PC-9 (cell line): ENCODE results near the gene RAG1. TPM values are rescaled to one million over a fixed set of nuclear protein-coding genes. Genes with fewer than 3 reads are reported as not detected.
A peak's percentile ranks its signal among the peaks of the same experiment; 100 is the strongest.

Experiments
- BruUV-seq: library from RNA; stranded (reverse); fragments of 400-500 nt; replicated peaks from 2 replicates; lab custom pipeline; 2021; lab: Mats Ljungman, UMichigan
- CTCF ChIA-PET: fragments of 300-600 bp; sonication (Branson Sonifier 250); formaldehyde crosslinking; loops from one replicate; lab custom pipeline; 2022; ENCODE audit warnings: antibody characterized with exemption; lab: Charles Lee
- POLR2A ChIA-PET: fragments of 300-600 bp; sonication (Branson Sonifier 250); formaldehyde crosslinking; loops from one replicate; lab custom pipeline; 2022; ENCODE audit warnings: antibody characterized with exemption; ENCODE audit not compliant: unreplicated experiment; lab: Charles Lee
- DNase-seq, 2 experiments: peaks; one replicate each; pipeline versions ENCODE4 v3.0.0 to v3.0.0-alpha.2; 2015 to 2022; ENCODE audit warnings: mixed read lengths in 1 of 2
- H2AFZ ChIP-seq: fragments of 200-600 bp; sonication (generic); 2 replicates; pipeline ENCODE4 v1.8.1; 2017; ENCODE audit warnings: antibody characterized with exemption
- H3F3A ChIP-seq: fragments of 200-600 bp; sonication (generic); 2 replicates; pipeline ENCODE4 v1.8.1; 2017; ENCODE audit warnings: antibody characterized with exemption, mild to moderate bottlenecking, low read depth; ENCODE audit not compliant: insufficient read depth
- H3K27ac ChIP-seq: fragments of 200-600 bp; sonication (generic); 2 replicates; pipeline ENCODE4 v1.6.1; 2016; ENCODE audit warnings: mixed run types
- H3K27me3 ChIP-seq: fragments of 200-600 bp; sonication (generic); 2 replicates; pipeline ENCODE4 v1.6.1; 2016; ENCODE audit warnings: low read depth, mixed run types; ENCODE audit not compliant: insufficient read depth
- H3K36me3 ChIP-seq: fragments of 200-600 bp; sonication (generic); 2 replicates; pipeline ENCODE4 v1.6.1; 2016; ENCODE audit warnings: low read depth, mixed run types
- H3K4me1 ChIP-seq: fragments of 200-600 bp; sonication (generic); replicated peaks from 2 replicates; pipeline ENCODE4 v1.6.1; 2016; ENCODE audit warnings: mixed run types; ENCODE audit not compliant: insufficient read depth
- H3K4me2 ChIP-seq: fragments of 200-600 bp; sonication (generic); 2 replicates; pipeline ENCODE4 v1.6.1; 2017; ENCODE audit warnings: mixed run types
- H3K4me3 ChIP-seq: fragments of 200-600 bp; sonication (generic); 2 replicates; pipeline ENCODE4 v1.6.1; 2016; ENCODE audit warnings: mixed run types
- H3K79me2 ChIP-seq: fragments of 200-600 bp; sonication (generic); 2 replicates; pipeline ENCODE4 v1.6.1; 2017; ENCODE audit warnings: low read depth, mixed run types
- H3K9me2 ChIP-seq: fragments of 200-600 bp; sonication (generic); 2 replicates; pipeline ENCODE4 v1.8.1; 2017; ENCODE audit warnings: mild to moderate bottlenecking; ENCODE audit not compliant: insufficient read depth
- H3K9me3 ChIP-seq: fragments of 200-600 bp; sonication (generic); 2 replicates; pipeline ENCODE4 v1.8.1; 2016; ENCODE audit warnings: low read depth; ENCODE audit not compliant: insufficient read depth
- H4K20me1 ChIP-seq: fragments of 200-600 bp; sonication (generic); 2 replicates; pipeline ENCODE4 v1.8.1; 2017; ENCODE audit not compliant: insufficient read depth
- EZH2 ChIP-seq: fragments of 200-600 bp; sonication (generic); IDR thresholded peaks from 2 replicates; pipeline ENCODE4 v1.8.0; 2017; ENCODE audit warnings: antibody characterized with exemption, low read depth
- intact Hi-C: fragments of 100-400 bp; cut with micrococcal nuclease; formaldehyde crosslinking; loops from one replicate; pipeline ENCODE4 v1.10.0; 2022; ENCODE audit not compliant: unreplicated experiment
- total RNA-seq: library from RNA; stranded (reverse); gene quantifications from 2 replicates; pipeline ENCODE4 v1.2.3, GENCODE V29; 2021
- TF ChIP-seq, protein P1 (sequence below): fragments of 200-600 bp; sonication (generic); conservative IDR thresholded peaks from 2 replicates; pipeline ENCODE4 v1.6.1; 2017; ENCODE audit warnings: mixed run types, antibody characterized with exemption, mild to moderate bottlenecking, moderate library complexity

RAG1 gene
- total RNA-seq, 1 experiment from 2014 or later = 0.31 TPM

DNA sequence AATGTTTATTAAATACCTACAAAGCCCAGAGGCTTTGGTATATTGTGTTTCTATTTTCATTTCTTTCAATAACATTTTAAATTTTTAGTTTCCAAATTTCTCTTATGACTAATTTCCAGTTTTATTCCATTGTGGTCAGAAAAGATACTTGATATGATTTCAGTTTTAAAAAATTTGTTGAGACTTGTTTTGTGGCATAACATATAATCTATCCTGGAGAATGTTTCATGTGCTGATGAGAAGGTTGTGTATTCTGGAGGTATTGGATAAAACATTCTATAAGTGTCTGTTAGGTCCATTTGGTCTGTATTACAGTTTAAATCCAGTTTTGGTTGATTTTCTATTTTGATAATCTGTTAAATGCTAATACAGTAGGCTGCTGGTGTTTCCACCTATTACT, 9.8 kb upstream of the RAG1 start:
- Histone ChIP-seq H3K4me2 (peak overlapping the region; percentile 97), H3K9me3 (peaks cover 13% of the 10 kb centered on the region), H4K20me1 (no peaks in the 10 kb centered on the region), H3K36me3 (no peaks in the 10 kb centered on the region), H2AFZ (peak overlapping the region; percentile 99), H3F3A (peaks cover 10% of the 10 kb centered on the region), H3K79me2 (no peaks in the 10 kb centered on the region), H3K27me3 (no peaks in the 10 kb centered on the region), H3K4me1 (peaks cover 12% of the 10 kb centered on the region), H3K4me3 (peak overlapping the region; percentile 75), H3K27ac (peak overlapping the region; percentile 48), H3K9me2 (peaks cover 9% of the 10 kb centered on the region; the same call in 1 of the 2 replicates)
- intact Hi-C loops = no loop called here
- POLR2A ChIA-PET = no interaction called here
- no TSS peak for BruUV-seq
- TF ChIP-seq EZH2 = no peak
- TF ChIP-seq, protein P1, sequence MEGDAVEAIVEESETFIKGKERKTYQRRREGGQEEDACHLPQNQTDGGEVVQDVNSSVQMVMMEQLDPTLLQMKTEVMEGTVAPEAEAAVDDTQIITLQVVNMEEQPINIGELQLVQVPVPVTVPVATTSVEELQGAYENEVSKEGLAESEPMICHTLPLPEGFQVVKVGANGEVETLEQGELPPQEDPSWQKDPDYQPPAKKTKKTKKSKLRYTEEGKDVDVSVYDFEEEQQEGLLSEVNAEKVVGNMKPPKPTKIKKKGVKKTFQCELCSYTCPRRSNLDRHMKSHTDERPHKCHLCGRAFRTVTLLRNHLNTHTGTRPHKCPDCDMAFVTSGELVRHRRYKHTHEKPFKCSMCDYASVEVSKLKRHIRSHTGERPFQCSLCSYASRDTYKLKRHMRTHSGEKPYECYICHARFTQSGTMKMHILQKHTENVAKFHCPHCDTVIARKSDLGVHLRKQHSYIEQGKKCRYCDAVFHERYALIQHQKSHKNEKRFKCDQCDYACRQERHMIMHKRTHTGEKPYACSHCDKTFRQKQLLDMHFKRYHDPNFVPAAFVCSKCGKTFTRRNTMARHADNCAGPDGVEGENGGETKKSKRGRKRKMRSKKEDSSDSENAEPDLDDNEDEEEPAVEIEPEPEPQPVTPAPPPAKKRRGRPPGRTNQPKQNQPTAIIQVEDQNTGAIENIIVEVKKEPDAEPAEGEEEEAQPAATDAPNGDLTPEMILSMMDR = no peak
- CTCF ChIA-PET = no interaction called here
- no peak for DNase-seq

DNA sequence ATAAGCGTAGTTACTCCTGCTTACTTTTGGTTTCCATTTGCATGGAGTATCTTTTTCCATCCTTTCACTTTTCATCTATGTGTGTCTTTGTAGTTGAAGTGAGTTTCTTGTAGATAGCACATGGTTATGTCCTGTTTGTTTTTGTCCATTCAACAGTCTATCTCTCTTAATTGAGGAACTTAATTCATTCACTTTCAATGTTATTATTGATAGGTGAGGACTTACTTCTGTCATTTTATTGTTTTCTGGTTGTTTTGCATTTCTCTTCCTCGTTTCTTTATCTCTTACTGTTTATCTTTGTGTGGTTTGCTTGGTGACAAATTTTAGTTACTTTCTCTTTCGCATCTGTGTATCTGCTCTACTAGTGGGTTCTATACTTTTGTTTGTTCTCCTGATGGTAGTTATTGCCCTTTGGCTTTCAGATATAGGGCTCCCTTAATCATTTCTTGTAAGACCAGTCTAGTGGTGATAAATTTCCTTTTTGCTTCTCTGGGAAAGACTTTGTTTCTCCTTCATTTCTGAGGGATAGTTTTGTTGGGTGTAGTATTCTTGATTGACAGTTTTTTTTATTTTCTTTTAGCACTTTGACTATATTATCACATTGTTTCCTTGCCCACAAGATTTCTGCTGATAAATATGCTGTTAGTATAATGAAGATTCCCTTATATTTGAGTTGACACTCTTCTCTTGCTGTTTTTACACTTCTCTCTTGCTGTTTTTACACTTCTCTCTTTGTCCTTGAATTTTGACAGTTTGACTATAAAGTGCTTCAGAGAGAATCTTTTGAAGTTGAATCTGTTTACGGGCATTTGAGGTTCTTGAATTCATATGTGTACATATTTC, 9.0 kb upstream of the RAG1 start:
- Histone ChIP-seq H3K9me2 (peaks cover 9% of the 10 kb centered on the region; the same call in 1 of the 2 replicates), H3K27me3 (no peaks in the 10 kb centered on the region), H3K9me3 (peaks cover 13% of the 10 kb centered on the region), H3K36me3 (no peaks in the 10 kb centered on the region), H3K4me1 (peaks cover 12% of the 10 kb centered on the region), H4K20me1 (no peaks in the 10 kb centered on the region), H3K27ac (no peak overlapping the region), H3K4me2 (peak overlapping the region; percentile 97), H3K4me3 (peak overlapping the region; percentile 75), H2AFZ (peak overlapping the region; percentile 99; the same call in 1 of the 2 replicates), H3K79me2 (no peaks in the 10 kb centered on the region), H3F3A (peaks cover 10% of the 10 kb centered on the region)
- intact Hi-C loops = no loop called here
- POLR2A ChIA-PET = no interaction called here
- DNase-seq = no peak
- CTCF ChIA-PET = no interaction called here
- TF ChIP-seq EZH2 = no peak
- TF ChIP-seq, protein P1 = no peak
- no TSS peak for BruUV-seq

DNA sequence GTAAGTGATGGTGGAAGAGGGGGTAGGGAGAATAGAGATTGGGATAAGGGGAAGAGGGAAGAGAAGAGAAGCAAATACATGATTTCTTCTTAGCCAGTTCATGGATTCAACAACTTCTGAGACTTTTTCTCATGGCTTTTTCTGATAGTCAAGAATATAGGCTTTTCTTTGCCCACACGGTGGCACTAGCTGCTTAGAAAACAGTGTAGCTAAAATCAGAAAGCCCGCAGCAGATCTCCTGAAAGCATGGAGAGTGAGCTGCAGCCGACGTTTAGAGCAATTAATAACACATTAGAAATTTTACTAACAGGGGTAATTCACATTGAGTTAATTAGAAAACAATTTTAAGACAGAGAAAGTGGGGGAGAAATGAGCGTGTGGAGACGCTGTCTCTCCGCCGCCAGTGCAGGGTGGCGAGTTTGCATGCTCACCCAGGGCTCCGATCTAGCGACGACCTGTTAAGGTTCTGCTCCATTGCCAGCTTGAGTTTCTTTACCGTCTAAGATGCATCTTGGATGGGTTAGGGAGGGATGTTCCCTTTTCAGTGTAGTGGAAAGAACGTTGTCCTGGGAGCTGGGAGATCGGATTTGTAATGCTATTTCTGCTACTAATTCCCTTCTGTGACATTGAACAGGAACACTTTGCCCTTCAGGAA, 3.3 kb upstream of the RAG1 start:
- H3K4me2 ChIP-seq = no peak overlapping the region
- no peaks in the 10 kb centered on the region for H3F3A ChIP-seq
- TF ChIP-seq, protein P1 = peak; percentile 68
- TF ChIP-seq EZH2 = no peak
- no TSS peak for BruUV-seq
- ChIA-PET POLR2A (no interaction called here), CTCF (interaction anchor here (1.1 to 2.0 kb wide), 3 partner anchors 109 to 182 kb away, joined by 3 to 11 read pairs (median 4); no protein-coding TSS in a partner anchor)
- H3K4me3 ChIP-seq = no peak overlapping the region
- no peaks in the 10 kb centered on the region for H3K36me3 ChIP-seq
- DNase-seq = peak in 1 of 2 experiments; percentile 24
- H3K9me3 ChIP-seq = 0 out of 2 replicates have a peak, but pooled peaks cover 3% of the 10 kb centered on the region
- H3K27ac ChIP-seq = no peak overlapping the region
- intact Hi-C loops = loop anchor here (1.0 kb wide), 2 partner anchors 109 to 183 kb away; no protein-coding TSS in a partner anchor
- H3K79me2 ChIP-seq = no peaks in the 10 kb centered on the region
- no peaks in the 10 kb centered on the region for H3K27me3 ChIP-seq
- no peak overlapping the region for H2AFZ ChIP-seq
- H4K20me1 ChIP-seq = no peaks in the 10 kb centered on the region
- no peaks in the 10 kb centered on the region for H3K4me1 ChIP-seq
- peaks cover 9% of the 10 kb centered on the region; the same call in 1 of the 2 replicates for H3K9me2 ChIP-seq
